ENCODE data around the gene CLSTN2. TPM values are rescaled to one million over a fixed set of nuclear protein-coding genes. Genes with fewer than 3 reads are reported as not detected.

Gene CLSTN2
- total and polyA plus RNA-seq, 3 donors from 2014 or later, result 3.1 to 5.7 (median 3.8) TPM

DNA sequence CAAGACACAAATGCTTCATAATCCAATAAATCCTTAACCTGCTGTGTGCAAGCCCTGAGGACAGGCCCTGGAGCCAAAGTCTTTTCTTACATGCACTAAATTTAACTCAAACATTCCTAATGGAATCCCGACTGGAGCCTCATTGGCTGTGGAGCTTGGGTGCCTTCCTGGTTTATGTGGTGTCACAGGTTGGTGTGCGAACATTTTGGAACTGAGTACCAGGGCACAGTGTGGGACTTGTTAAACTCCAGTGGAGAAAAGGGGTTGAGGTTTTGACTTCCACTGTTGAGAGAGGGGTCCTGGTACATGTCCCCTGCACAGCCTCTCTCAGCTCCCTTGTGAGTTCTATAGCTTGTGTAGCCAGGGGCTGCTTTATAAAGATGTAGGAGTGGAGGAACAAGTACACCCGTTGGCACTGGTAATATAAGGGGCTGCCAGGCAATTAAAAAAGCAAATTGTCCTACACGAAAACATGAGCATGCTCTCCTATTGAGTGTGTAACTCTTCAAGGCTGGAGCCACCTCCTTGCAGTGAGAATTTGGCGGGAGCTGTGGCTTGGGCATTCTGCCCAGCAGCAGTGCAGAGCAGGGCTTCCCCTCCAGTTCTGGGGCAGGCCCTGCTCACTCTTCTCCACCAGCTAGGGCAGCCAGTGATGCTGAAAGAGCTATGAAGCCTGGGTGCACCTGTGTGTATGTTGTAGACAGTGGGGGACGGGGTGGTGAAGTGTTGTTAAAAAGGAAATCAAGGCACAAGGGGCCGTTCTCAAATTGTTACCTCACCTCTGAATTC lies 218.1 kb downstream of the CLSTN2 start:
- 67 to 68% methylated on average over 7 of the region's 7 CpGs for WGBS, 2 donors

DNA sequence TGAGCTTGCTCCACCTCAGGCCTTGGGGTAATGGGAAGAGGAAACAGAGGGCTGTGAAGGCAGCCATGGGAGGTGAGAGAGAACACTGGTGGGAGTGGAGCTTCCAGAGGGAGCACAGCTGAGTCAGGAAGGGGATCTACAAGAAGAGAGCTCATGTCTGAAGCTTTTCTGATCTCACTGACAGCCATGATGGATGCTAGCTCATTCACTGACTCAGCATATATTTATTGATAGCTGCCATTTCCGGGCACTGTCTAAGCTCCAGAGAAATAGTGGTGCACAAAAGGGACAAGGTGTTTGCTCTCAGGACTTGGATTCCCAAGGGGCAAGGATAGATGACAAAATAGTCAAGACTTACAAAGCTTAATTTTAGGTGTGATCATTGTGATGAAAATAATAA lies 218.8 kb downstream of the CLSTN2 start:
- no peaks in the 10 kb centered on the region for H3K27me3 ChIP-seq
- H3K27ac ChIP-seq, result no peak overlapping the region
- intact Hi-C loops (cut with DNase I; ENCODE audit: low total_unique reads), result no loop called here
- TF ChIP-seq, protein P1, sequence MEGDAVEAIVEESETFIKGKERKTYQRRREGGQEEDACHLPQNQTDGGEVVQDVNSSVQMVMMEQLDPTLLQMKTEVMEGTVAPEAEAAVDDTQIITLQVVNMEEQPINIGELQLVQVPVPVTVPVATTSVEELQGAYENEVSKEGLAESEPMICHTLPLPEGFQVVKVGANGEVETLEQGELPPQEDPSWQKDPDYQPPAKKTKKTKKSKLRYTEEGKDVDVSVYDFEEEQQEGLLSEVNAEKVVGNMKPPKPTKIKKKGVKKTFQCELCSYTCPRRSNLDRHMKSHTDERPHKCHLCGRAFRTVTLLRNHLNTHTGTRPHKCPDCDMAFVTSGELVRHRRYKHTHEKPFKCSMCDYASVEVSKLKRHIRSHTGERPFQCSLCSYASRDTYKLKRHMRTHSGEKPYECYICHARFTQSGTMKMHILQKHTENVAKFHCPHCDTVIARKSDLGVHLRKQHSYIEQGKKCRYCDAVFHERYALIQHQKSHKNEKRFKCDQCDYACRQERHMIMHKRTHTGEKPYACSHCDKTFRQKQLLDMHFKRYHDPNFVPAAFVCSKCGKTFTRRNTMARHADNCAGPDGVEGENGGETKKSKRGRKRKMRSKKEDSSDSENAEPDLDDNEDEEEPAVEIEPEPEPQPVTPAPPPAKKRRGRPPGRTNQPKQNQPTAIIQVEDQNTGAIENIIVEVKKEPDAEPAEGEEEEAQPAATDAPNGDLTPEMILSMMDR (IDR thresholded peaks at IDR 0.05), result no peak
- TF ChIP-seq POLR2A (IDR thresholded peaks at IDR 0.05), result no peak
- WGBS, 2 donors, result 85 to 100% methylated on average over 1 of the region's 1 CpG
- no peak overlapping the region for H3K4me3 ChIP-seq
- DNase-seq, result no peak
- no peaks in the 10 kb centered on the region for H3K36me3 ChIP-seq (ENCODE audit: low read depth, missing control alignments)
- no peaks in the 10 kb centered on the region for H3K4me1 ChIP-seq
- H3K9me3 ChIP-seq, result no peaks in the 10 kb centered on the region

More for the DNA sequence above, 218.1 kb downstream of the CLSTN2 start:
- Histone ChIP-seq H3K4me1 (no peaks in the 10 kb centered on the region), H3K4me3 (no peak overlapping the region), H3K9me3 (no peaks in the 10 kb centered on the region), H3K27ac (no peak overlapping the region), H3K27me3 (no peaks in the 10 kb centered on the region), H3K36me3 (ENCODE audit: low read depth, missing control alignments) (no peaks in the 10 kb centered on the region)
- DNase-seq, result peak; percentile 50
- intact Hi-C loops (cut with DNase I; ENCODE audit: low total_unique reads), result no loop called here
- TF ChIP-seq POLR2A (IDR thresholded peaks at IDR 0.05), result no peak
- TF ChIP-seq, protein P1 (IDR thresholded peaks at IDR 0.05), result no peak

DNA sequence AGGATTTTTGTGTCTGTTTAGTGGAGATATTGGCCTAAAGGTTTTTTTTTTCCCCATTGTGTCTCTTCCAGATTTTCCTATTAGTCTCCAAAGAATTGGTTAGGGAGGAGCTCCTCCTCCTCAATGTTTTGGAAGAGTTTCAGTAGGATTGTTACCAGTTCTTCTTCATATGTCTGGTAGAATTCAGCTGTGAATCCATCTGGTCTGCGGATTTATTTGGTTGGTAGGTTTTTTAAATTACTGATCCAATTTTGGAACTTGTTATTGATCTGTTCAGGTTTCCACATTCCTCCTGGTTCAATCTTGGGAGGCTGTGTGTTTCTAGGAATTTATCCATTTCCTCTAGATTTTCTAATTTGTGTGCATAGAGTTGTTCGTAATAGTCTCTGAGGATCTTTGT lies 222.2 kb downstream of the CLSTN2 start:
- TF ChIP-seq, protein P1 (IDR thresholded peaks at IDR 0.05), result no peak
- TF ChIP-seq POLR2A (IDR thresholded peaks at IDR 0.05), result no peak
- no peaks in the 10 kb centered on the region for H3K36me3 ChIP-seq (ENCODE audit: low read depth, missing control alignments)
- no peak overlapping the region for H3K27ac ChIP-seq
- WGBS, 2 donors, result 85 to 91% methylated on average over 2 of the region's 2 CpGs
- no peak overlapping the region for H3K4me3 ChIP-seq
- no peaks in the 10 kb centered on the region for H3K9me3 ChIP-seq
- no peak for DNase-seq
- H3K27me3 ChIP-seq, result no peaks in the 10 kb centered on the region
- H3K4me1 ChIP-seq, result no peaks in the 10 kb centered on the region
- intact Hi-C loops (cut with DNase I; ENCODE audit: low total_unique reads), result no loop called here

DNA sequence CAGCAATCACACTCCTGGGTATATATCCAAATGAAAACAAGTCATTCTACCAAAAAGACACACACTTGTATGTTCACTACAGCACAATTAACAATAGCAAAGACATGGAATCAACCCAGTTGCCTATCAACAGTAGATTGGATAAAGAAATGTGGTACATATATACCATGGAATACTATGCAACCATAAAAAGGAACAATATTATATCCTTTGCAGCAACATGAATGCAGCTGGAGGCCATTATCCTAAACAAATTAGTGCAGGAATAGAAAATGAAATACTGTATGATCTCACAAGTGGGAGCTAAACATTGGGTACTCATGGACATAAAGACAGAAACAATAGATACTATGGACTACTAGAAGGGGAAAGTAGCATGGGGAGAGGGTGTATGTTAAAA lies 224.7 kb downstream of the CLSTN2 start:
- DNase-seq, result no peak
- H3K4me3 ChIP-seq, result no peak overlapping the region
- intact Hi-C loops (cut with DNase I; ENCODE audit: low total_unique reads), result no loop called here
- no peak for TF ChIP-seq POLR2A (IDR thresholded peaks at IDR 0.05)
- TF ChIP-seq, protein P1 (IDR thresholded peaks at IDR 0.05), result no peak
- H3K27me3 ChIP-seq, result no peaks in the 10 kb centered on the region
- H3K9me3 ChIP-seq, result no peaks in the 10 kb centered on the region
- no peaks in the 10 kb centered on the region for H3K4me1 ChIP-seq
- no peaks in the 10 kb centered on the region for H3K36me3 ChIP-seq (ENCODE audit: low read depth, missing control alignments)
- H3K27ac ChIP-seq, result no peak overlapping the region

DNA sequence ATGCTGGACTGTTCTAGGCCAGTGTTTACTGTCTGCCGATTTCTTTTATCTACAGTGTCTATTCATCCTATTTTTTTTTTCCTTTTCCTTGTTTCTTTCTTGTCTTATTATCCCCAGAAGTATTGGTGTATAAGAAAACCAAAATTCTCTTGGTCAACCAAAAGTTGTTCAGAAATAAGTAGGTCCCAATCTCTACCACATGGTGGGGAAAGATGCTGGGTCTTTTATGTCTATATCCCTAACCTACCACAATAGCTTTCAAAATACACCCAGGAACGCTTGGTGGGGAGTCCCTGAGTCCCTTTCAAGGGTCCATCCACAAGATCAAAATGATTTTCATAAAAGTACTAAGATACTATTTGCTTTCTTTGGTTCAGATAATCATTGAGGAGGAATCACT lies 225.6 kb downstream of the CLSTN2 start:
- WGBS, 2 donors, result 71 to 89% methylated on average over 2 of the region's 2 CpGs
- no peaks in the 10 kb centered on the region for H3K36me3 ChIP-seq (ENCODE audit: low read depth, missing control alignments)
- DNase-seq, result no peak
- intact Hi-C loops (cut with DNase I; ENCODE audit: low total_unique reads), result no loop called here
- H3K27me3 ChIP-seq, result no peaks in the 10 kb centered on the region
- no peaks in the 10 kb centered on the region for H3K4me1 ChIP-seq
- H3K27ac ChIP-seq, result no peak overlapping the region
- H3K9me3 ChIP-seq, result no peaks in the 10 kb centered on the region
- TF ChIP-seq, protein P1 (IDR thresholded peaks at IDR 0.05), result no peak
- no peak for TF ChIP-seq POLR2A (IDR thresholded peaks at IDR 0.05)
- H3K4me3 ChIP-seq, result no peak overlapping the region
